Testis (tissue), 3 donors: Measurements from ENCODE around the gene PPP1R12A. TPM values are rescaled to one million over a fixed set of nuclear protein-coding genes. Genes with fewer than 3 reads are reported as not detected.

Experiments
- DNase-seq: peaks from one replicate; pipeline ENCODE4 v3.0.0-alpha.2; 2019
- H3K27ac ChIP-seq, 2 donors: fragments of 200-600 bp; sonication (generic); one replicate each; pipeline ENCODE4 v1.5.1; 2019
- H3K27me3 ChIP-seq: fragments of 200-600 bp; sonication (generic); one replicate; pipeline ENCODE4 v1.5.1; 2019
- H3K36me3 ChIP-seq: fragments of 200-600 bp; sonication (generic); one replicate; pipeline ENCODE4 v1.5.1; 2017; ENCODE audit warnings: low read depth; ENCODE audit errors: missing control alignments
- H3K4me1 ChIP-seq: fragments of 200-600 bp; sonication (generic); one replicate; pipeline ENCODE4 v1.5.1; 2019
- H3K4me3 ChIP-seq, 2 donors: fragments of 200-600 bp; sonication (generic); one replicate each; pipeline ENCODE4 v1.5.1; 2017 to 2019
- H3K9me3 ChIP-seq: fragments of 200-600 bp; sonication (generic); one replicate; pipeline ENCODE4 v1.5.1; 2017
- CTCF ChIP-seq, 3 experiments: fragments of 450-650 bp in 2 of 3; fragments of 200-600 bp in 1 of 3; sonication (generic) in 1 of 3; IDR thresholded peaks; one replicate each; pipeline ENCODE4 v1.5.1; 2016 to 2019; ENCODE audit warnings: antibody characterized with exemption in 3 of 3, mild to moderate bottlenecking in 2 of 3, moderate library complexity in 1 of 3
- POLR2A ChIP-seq: fragments of 450-650 bp; IDR thresholded peaks from one replicate; pipeline ENCODE4 v1.6.1; 2017; ENCODE audit warnings: antibody characterized with exemption, mild to moderate bottlenecking, moderate library complexity
- WGBS, 2 donors: methylation state at CpG; one replicate each; pipeline ENCODE4 v1.1.5; 2018; 5-methylcytosine and 5-hydroxymethylcytosine counted together
- intact Hi-C: fragments of 100-400 bp; cut with DNase I; formaldehyde crosslinking; loops from one replicate; pipeline ENCODE4 v1.15.1; 2023; ENCODE audit warnings: low total_unique reads
- polyA plus RNA-seq: library from polyadenylated mRNA; stranded (reverse); fragments of 350-450 nt; fragmentation: Illumina TruSeq; extraction: RNeasy Lipid Tissue Mini Kit (QIAGEN cat#74804); gene quantifications from one replicate; pipeline ENCODE4 v1.2.3, GENCODE V29; 2014; ENCODE audit warnings: low read depth, low replicate concordance; ENCODE audit not compliant: insufficient read depth
- total RNA-seq, 2 donors: library from RNA; depleted of rRNA; stranded (reverse); fragments of >200 nt; gene quantifications; one replicate each; pipeline ENCODE4 v1.2.3, GENCODE V29; 2016

PPP1R12A gene
- total and polyA plus RNA-seq, 3 donors from 2014 or later, result 22.4 to 119 (median 113) TPM

GRCh38 chr12:79834712-79835376 lies 100.1 kb downstream of the PPP1R12A start:
- Histone ChIP-seq H3K9me3 (no peaks in the 10 kb centered on the region), H3K4me1 (no peaks in the 10 kb centered on the region), H3K27me3 (no peaks in the 10 kb centered on the region), H3K4me3 (no peak overlapping the region), H3K27ac (no peak overlapping the region), H3K36me3 (no peaks in the 10 kb centered on the region)
- TF ChIP-seq CTCF (IDR thresholded peaks at IDR 0.05) (no peak), POLR2A (no peak)
- intact Hi-C loops, result no loop called here
- WGBS, 2 donors, result 84 to 88% methylated on average over 3 of the region's 3 CpGs
- DNase-seq, result no peak

GRCh38 chr12:79830440-79830839 lies 104.5 kb downstream of the PPP1R12A start:
- no peaks in the 10 kb centered on the region for H3K27me3 ChIP-seq
- H3K4me1 ChIP-seq, result no peaks in the 10 kb centered on the region
- WGBS, 2 donors, result 47 to 74% methylated on average over 2 of the region's 2 CpGs
- intact Hi-C loops, result no loop called here
- no peak overlapping the region for H3K4me3 ChIP-seq
- H3K36me3 ChIP-seq, result no peaks in the 10 kb centered on the region
- H3K9me3 ChIP-seq, result no peaks in the 10 kb centered on the region
- DNase-seq, result no peak
- TF ChIP-seq CTCF (IDR thresholded peaks at IDR 0.05) (no peak), POLR2A (no peak)
- no peak overlapping the region for H3K27ac ChIP-seq

GRCh38 chr12:79828924-79829323 lies 106.0 kb downstream of the PPP1R12A start:
- no peak for TF ChIP-seq POLR2A
- no peak for TF ChIP-seq CTCF (IDR thresholded peaks at IDR 0.05)
- intact Hi-C loops, result no loop called here

GRCh38 chr12:79827484-79827883 lies 107.4 kb downstream of the PPP1R12A start:
- TF ChIP-seq POLR2A (no peak), CTCF (IDR thresholded peaks at IDR 0.05) (no peak)
- DNase-seq, result no peak
- H3K27me3 ChIP-seq, result no peaks in the 10 kb centered on the region
- intact Hi-C loops, result no loop called here
- H3K4me1 ChIP-seq, result peaks cover 7% of the 10 kb centered on the region
- H3K4me3 ChIP-seq, result no peak overlapping the region
- H3K9me3 ChIP-seq, result no peaks in the 10 kb centered on the region
- H3K36me3 ChIP-seq, result no peaks in the 10 kb centered on the region
- no peak overlapping the region for H3K27ac ChIP-seq
- 89 to 92% methylated on average over 3 of the region's 3 CpGs for WGBS, 2 donors

More at GRCh38 chr12:79828924-79829323, 106.0 kb downstream of the PPP1R12A start:
- H3K9me3 ChIP-seq, result no peaks in the 10 kb centered on the region
- H3K36me3 ChIP-seq, result no peaks in the 10 kb centered on the region
- peaks cover 7% of the 10 kb centered on the region for H3K4me1 ChIP-seq
- H3K27me3 ChIP-seq, result no peaks in the 10 kb centered on the region
- H3K27ac ChIP-seq, result no peak overlapping the region
- 94 to 97% methylated on average over 2 of the region's 2 CpGs for WGBS, 2 donors
- no peak overlapping the region for H3K4me3 ChIP-seq
- no peak for DNase-seq
